ENCODE results near the gene RPA3. TPM values are rescaled to one million over a fixed set of nuclear protein-coding genes. Genes with fewer than 3 reads are reported as not detected.

Gene RPA3
- total and polyA plus RNA-seq, 9 of the 15 experiments (the other 6 are each of a cell fraction or from before 2014, with no cell fraction given), result 68.5 to 265 (median 125) TPM

GRCh38 chr7:7682861-7683260 lies 35.5 kb downstream of the RPA3 start (continued):
- TF ChIP-seq, protein P1, sequence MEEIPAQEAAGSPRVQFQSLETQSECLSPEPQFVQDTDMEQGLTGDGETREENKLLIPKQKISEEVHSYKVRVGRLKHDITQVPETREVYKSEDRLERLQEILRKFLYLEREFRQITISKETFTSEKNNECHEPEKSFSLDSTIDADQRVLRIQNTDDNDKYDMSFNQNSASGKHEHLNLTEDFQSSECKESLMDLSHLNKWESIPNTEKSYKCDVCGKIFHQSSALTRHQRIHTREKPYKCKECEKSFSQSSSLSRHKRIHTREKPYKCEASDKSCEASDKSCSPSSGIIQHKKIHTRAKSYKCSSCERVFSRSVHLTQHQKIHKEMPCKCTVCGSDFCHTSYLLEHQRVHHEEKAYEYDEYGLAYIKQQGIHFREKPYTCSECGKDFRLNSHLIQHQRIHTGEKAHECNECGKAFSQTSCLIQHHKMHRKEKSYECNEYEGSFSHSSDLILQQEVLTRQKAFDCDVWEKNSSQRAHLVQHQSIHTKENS (CRISPR knock-in tag; IDR thresholded peaks at IDR 0.05), result no peak
- no peak for TF ChIP-seq CREB5 (CRISPR knock-in tag; IDR thresholded peaks at IDR 0.05)
- TF ChIP-seq TOE1 (IDR thresholded peaks at IDR 0.05; ENCODE audit: borderline replicate concordance), result no peak
- TF ChIP-seq TOE1 (CRISPR knock-in tag; IDR thresholded peaks at IDR 0.05; ENCODE audit: borderline replicate concordance, low read depth), result no peak
- TF ChIP-seq SAFB2 (IDR thresholded peaks at IDR 0.05; ENCODE audit: borderline replicate concordance, low read depth, low read length, severe bottlenecking), result no peak
- TF ChIP-seq ZNF695 (CRISPR knock-in tag; IDR thresholded peaks at IDR 0.05), result no peak
- no peak for TF ChIP-seq CREB1 (IDR thresholded peaks at IDR 0.05)
- TF ChIP-seq CREB1 (CRISPR knock-in tag; IDR thresholded peaks at IDR 0.05), result no peak
- TF ChIP-seq ZNF444 (CRISPR knock-in tag; IDR thresholded peaks at IDR 0.05), result no peak
- TF ChIP-seq USF2 (CRISPR knock-in tag; IDR thresholded peaks at IDR 0.05), result no peak
- TF ChIP-seq RBM15 (IDR thresholded peaks at IDR 0.05; ENCODE audit: insufficient read depth, low read length), result no peak
- TF ChIP-seq ZNF717 (CRISPR knock-in tag; IDR thresholded peaks at IDR 0.05), result no peak
- TF ChIP-seq, protein P2, sequence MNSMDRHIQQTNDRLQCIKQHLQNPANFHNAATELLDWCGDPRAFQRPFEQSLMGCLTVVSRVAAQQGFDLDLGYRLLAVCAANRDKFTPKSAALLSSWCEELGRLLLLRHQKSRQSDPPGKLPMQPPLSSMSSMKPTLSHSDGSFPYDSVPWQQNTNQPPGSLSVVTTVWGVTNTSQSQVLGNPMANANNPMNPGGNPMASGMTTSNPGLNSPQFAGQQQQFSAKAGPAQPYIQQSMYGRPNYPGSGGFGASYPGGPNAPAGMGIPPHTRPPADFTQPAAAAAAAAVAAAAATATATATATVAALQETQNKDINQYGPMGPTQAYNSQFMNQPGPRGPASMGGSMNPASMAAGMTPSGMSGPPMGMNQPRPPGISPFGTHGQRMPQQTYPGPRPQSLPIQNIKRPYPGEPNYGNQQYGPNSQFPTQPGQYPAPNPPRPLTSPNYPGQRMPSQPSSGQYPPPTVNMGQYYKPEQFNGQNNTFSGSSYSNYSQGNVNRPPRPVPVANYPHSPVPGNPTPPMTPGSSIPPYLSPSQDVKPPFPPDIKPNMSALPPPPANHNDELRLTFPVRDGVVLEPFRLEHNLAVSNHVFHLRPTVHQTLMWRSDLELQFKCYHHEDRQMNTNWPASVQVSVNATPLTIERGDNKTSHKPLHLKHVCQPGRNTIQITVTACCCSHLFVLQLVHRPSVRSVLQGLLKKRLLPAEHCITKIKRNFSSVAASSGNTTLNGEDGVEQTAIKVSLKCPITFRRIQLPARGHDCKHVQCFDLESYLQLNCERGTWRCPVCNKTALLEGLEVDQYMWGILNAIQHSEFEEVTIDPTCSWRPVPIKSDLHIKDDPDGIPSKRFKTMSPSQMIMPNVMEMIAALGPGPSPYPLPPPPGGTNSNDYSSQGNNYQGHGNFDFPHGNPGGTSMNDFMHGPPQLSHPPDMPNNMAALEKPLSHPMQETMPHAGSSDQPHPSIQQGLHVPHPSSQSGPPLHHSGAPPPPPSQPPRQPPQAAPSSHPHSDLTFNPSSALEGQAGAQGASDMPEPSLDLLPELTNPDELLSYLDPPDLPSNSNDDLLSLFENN (IDR thresholded peaks at IDR 0.05; ENCODE audit: low read depth in 2 of 2, low read length in 2 of 2), result no peak
- TF ChIP-seq RBM14 (IDR thresholded peaks at IDR 0.05; ENCODE audit: borderline replicate concordance, insufficient read depth, low read depth, low read length), result no peak
- TF ChIP-seq, protein P3, sequence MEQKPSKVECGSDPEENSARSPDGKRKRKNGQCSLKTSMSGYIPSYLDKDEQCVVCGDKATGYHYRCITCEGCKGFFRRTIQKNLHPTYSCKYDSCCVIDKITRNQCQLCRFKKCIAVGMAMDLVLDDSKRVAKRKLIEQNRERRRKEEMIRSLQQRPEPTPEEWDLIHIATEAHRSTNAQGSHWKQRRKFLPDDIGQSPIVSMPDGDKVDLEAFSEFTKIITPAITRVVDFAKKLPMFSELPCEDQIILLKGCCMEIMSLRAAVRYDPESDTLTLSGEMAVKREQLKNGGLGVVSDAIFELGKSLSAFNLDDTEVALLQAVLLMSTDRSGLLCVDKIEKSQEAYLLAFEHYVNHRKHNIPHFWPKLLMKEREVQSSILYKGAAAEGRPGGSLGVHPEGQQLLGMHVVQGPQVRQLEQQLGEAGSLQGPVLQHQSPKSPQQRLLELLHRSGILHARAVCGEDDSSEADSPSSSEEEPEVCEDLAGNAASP (IDR thresholded peaks at IDR 0.05), result no peak
- no peak for TF ChIP-seq CTCFL (IDR thresholded peaks at IDR 0.05; ENCODE audit: borderline replicate concordance, insufficient read depth, low read depth, low read length, poor library complexity, severe bottlenecking)
